ENCODE results near the gene TRIM63.

Gene TRIM63

DNA sequence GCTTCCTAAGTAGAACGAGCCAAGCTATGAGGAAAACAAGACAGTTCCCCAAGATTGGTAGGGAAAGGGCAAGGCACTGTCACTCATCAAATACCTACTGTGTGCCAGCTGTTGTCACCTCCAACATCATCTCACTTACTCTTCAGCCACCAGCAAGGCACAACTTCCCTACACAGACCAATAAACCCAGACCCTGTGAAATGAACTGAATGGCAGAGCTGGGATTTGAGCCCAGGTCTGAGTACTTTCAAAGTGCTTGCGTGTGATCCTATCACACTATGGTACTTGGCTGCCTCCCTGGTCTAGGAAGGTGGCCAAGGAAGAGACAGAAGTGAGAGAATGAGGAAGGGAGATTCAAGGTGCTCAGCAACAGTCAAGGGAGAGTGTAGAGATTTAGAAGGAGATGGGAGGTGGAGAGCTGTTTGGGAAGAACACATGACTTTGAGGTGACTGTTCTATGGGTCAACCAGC, 16.7 kb upstream of the TRIM63 start:
- no peak for DNase-seq

GRCh38 chr1:26083208-26083607, 15.8 kb upstream of the TRIM63 start:
- no peak for DNase-seq

GRCh38 chr1:26082020-26082350, 14.6 kb upstream of the TRIM63 start:
- DNase-seq, result no peak

DNA sequence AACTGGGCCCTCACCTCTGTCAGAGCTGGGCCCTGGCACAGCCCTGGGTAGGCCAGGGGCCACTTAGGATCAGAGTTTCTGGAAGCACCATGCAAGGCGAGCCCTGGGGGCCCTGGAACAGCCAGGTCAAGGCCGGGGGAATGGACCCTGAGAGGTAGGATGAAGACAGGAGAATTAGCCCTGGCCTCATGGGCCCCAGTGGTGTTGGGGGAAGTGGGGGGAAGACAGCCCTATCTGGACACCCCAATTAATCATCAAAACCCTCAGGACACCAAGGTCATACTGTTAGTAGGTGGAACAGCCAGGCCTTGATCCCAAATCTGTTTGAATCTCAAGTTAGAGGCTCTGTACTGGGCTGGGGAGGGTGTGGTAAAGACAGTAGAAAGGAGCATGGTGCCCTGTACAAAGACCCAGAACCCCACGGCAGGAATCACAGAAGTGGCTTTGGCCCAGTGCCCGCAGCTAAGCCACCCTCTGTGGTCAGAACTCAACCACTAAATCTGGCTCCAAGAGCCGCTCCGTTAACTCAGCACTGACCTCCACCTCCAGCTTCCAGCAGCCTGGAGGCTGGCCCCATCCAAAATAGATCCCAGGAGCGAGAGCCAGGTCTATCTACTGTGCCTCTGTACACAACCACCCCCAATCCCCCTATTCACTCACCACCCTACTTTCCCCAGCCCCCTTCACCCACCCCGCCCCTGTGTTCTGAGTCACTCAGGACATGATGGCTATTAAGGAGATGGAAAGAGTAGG, 14.0 kb upstream of the TRIM63 start:
- no peak for DNase-seq

- no peak for DNase-seq
Measured at GRCh38 chr1:26079960-26080814, 12.8 kb upstream of the TRIM63 start.

DNA sequence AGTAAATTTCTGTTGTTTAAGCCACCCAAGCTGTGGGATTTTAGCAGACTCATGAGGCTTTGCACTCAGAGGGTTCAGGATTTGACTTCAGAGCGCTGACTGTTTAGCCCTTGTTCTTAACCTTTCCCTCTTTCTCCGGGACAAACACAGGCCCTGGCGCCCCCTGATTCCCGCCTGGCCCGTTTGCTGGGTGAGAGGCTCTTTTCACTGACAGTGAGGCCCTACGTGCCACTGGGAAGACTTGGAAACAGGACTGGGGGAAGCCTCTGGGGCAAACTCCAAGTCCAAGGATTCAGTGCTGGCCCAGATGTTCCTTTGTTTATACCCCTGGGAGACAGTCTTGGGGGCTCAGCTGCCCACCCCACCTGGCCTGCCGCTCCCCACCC, 11.7 kb upstream of the TRIM63 start:
- no peak for DNase-seq

DNA sequence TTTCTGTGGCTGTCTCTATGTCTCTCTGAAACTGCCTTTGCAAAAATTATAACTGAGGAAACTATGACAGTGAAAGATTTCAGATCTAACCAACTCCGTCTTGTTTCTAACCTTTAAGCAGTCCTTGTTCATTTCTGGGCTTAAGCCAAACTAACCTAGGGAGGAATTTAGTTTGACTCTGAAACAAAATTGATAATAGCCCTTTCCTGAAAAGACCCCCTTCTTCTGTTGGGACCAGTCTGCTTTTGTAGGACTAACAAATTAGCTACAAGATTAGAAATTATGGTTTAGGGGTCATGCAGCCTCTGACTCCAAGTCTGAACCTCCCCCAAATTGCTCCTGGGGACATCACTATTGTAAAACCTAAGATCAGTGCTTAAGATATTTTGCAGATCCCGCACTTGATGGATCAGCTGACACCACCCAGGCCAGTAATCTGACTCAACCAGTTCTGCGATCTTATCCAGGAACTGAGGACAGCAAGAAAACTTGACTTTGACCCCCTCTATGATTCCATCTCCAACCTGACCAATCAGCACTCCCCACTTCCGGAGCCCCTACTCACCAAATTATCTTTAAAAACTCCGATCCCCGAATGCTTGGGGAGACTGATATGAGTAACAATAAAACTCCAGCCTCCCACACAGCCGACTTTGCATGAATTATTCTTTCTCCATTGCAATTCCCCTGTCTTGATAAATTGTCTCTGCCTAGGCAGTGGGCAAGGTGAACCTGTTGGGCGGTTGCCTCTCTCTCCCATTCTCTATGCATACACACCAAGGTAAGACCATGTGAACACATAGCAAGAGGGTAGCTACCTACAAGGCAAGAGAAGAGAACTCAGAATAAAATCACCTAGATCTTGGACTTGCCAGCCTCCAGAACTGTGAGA, 11.1 kb upstream of the TRIM63 start:
- no peak for DNase-seq

GRCh38 chr1:26077524-26077923, 10.1 kb upstream of the TRIM63 start:
- DNase-seq, result no peak

DNA sequence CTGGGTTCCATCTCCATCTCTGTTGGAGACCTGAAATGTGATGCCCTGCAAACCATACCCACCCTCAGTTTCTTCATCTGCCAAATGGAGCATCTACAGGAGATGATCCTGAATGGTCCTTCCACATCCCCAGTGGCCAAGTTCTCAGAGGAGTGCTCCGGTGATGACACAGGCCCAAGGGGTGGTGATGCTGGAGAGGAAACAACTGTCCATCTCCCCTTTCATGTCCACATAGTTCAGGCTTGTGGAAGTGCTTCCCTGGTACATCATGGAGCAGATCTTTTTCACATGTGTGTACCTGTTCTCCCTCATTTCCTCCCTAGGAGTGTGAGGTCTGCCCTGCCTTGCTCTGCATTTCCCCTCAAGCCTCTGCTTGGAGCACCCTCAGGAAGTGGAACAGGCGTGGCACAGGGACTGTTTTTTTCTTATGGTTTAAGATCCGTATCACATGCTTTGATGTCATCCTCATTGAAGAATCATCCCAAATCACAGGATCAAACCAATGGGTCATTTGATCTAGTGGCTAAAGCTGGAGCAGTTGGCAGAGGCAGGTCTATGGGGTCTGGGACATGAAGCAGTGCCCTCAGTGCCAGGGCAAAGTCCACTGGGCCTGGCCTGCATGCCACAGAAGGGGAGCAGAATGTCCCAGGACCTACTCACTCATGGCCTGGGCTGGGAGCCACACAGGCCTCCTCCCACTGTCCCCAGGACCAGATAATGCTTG, 8.2 kb upstream of the TRIM63 start:
- DNase-seq, result no peak

GRCh38 chr1:26072305-26072704, 4.9 kb upstream of the TRIM63 start:
- no peak for DNase-seq

DNA sequence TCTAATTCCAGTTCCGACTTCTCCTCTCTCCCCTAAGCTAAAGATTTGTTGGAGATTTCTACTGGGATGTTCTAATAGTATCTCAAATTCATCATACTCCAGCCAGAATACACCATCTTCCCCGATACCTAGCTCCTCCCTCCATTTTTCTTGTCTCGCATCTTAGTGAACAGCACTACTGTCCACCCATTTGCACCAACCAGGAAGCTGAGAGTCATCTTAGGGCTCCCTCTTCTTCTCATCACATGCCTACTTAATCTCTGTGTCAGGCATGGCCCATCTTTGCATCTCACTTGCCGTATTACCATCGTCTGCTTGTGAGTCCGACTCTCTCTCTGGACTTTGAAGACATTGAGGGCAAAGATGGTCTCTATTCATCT, 3.5 kb upstream of the TRIM63 start:
- no peak for DNase-seq

DNA sequence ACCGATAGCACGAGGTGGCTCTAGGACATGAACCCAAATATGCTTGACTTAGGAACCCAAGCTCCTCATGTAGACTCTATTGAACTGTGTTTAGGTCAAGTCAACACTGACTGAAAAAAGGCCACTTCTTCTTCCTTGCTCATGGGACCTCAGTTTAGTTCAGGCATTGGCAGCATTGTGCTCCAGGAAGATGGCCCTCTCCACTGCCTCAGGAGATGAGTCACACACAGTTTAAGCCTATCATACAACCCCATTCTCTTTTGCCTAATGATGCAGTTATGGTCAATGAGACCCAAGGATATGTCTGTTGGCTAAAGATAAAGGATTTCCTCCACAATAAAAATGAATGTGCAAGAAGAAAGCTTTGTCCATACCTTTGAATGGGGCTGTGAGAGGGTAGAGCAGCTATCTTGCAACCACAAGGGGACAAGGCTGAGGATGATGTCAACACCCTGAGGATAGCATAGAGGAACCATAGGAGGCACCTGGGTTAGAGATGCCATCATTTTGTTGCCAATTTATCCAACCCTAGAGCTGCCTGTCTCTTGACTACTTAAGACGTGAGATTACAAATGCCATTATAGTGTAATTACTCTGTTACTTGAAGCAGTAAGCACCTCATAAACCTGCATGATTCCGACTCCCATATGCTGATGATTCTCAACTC, 3.0 kb upstream of the TRIM63 start:
- DNase-seq, result no peak

DNA sequence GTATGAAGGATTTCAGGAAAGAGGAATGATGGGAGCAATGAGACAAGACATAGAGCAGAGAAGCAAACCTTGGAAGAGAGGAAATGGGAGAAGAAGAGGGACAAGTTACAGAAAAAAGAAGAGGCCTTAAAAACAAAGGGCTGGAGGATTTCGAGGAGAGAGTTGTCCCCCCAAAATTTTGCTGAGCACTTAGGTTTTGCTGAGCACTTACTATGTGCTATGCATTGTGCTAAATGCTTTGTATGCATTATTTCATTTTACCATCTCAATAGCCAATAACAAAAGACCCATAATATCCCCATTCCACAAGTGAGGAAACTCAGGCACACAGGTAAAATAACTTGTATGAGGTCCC, 2.5 kb upstream of the TRIM63 start:
- DNase-seq, result no peak

GRCh38 chr1:26066857-26067256, 573 bp downstream of the TRIM63 start:
- DNase-seq, result no peak

DNA sequence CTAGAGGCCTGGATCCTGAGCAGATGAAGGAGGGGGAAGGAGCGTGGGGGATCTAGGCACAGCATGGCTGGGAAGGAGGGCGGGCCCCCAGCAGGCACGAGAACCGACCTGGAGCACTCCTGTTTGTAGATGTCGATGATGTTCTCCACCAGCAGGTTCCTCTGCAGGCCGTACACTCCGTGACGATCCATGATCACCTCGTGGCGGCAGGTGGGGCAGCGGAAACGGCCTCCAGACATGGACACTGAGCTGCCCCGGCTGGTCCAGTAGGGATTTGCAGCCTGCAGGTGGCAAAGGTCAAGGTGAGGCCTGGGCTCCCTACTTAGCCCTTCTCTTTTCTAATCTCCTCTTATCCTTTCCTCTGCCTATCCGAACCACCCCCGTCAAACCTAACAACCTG, 1.3 kb downstream of the TRIM63 start:
- DNase-seq, result no peak

GRCh38 chr1:26064553-26064952, 2.9 kb downstream of the TRIM63 start:
- no peak for DNase-seq

DNA sequence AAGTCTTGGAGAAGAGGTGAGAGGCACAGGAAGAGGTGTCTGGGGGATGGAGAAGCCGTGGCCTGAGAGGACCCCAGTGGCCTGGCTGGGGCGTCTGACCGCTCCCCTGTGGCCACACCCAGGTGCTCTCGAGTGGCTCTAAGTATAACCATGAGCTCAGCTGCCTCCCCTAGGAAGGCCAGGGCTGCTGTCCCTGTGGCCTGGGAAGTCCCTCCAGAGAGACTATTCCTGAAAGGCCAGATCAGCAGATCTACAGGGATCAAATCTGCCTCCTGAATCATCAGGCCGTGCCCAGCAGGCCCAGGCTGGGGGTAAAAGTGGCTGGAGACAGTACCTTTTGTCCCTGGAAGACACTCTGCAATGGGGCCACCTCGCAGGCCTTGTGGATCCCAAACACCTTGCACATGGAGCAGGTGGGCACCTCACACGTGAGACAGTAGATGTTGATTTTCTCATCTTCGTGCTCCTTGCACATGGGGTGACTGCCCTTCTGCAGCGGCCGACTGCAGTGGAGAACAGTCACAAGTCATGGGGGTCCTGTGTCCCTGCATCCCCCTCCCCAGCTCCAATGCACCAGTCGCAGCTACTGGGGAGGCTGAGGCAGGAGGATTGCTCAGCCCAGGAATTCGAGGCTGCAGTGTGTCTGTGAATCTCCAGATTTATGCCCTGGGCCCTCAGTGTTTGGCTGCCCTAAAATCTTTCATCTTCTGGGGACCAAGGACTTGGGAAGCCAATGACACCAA, 6.4 kb downstream of the TRIM63 start:
- no peak for DNase-seq

DNA sequence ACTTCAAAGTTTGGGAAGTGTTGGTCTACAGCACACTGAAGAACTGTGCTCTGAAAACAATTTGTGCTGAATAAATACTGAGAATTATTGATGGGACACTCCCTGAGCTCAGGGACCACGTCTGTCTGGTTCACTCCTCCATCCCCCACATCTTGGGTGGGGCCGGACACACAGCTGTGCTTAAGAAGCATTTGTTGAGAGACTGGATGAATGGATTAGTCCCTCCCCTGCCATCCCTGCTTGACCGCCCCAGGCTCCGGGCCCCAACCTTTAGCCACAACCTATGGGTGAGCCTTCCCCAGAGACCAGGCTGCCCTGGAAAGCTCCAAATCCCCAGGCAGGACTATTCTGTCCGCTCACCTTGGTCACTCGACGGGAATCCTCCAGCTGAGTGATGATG, 7.5 kb downstream of the TRIM63 start:
- no peak for DNase-seq

DNA sequence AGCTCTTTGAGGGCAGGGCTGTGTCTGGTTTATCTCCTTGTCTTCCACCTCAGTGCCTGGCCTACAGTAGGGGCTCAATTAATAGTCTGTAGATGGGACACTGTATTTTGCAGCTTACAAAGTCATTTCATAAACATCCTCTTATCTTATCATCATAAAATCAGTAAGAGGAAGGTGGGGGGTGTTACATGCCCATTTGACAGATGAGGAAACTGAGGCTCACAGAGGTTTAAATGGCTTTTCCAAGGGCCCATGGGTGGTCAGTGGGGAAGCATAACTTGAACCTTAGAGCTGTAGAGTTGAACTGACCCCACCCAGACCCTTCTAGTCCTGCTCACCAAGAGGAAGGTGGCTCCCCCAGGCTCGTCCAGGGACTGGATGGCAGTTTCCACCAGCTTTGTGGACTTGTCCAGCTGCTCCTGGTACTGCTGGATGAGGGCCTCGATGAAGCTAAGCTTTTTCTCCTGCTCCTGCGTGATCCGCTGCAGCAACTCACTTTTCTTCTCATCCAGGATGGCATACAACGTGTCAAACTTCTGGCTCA, 9.3 kb downstream of the TRIM63 start:
- no peak for DNase-seq

- DNase-seq, result no peak
Measured at GRCh38 chr1:26057189-26057588, 10.2 kb downstream of the TRIM63 start.

DNA sequence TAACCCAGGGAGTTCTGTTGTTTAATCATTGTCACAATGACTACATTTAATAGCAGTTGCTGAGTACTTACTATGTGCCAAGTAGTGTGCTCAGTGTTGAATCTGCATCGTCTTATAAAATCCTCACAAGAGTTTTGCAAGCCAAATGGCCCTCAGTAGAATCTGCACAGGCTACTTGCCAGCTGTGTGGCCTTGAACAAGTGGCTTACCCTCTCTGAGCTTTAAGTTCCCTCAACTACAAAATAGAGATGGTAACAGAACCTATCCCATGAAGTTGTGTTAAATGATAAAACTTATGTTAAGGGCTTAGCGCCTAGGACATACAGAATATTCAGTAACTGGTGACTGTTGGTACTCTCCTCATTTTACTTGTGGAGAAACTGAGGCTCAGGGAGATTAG, 12.4 kb downstream of the TRIM63 start:
- DNase-seq, result no peak

All from NCI-H1694 treated with DMSO at 0.1 percent for 48 hours (cell line).